HG03103 (cell line): ENCODE data around the gene BTBD7.
"Not testable (repeated sequence)": the region's sequence is repeated elsewhere in the genome, so short reads cannot be mapped to it uniquely, and the experiment has no call there.

Source experiments
- ATAC-seq: cut with Tn5 transposase; IDR thresholded peaks from one replicate; pipeline ENCODE4 v1.9.1; 2021; ENCODE audit warnings: low read depth; ENCODE audit not compliant: unreplicated experiment

Gene BTBD7

GRCh38 chr14:93332853-93333630 is at the start of gene BTBD7:
Gene BTBD7, minus strand, starts transcription at chr14:93333036. Its CDS starts 36,985 bp downstream, at chr14:93296051.
- ATAC-seq: peak; percentile 71

GRCh38 chr14:93381644-93382043 is 48.8 kb upstream of the BTBD7 start:
- ATAC-seq: no peak

GRCh38 chr14:93379831-93380230 is 47.0 kb upstream of the BTBD7 start:
- ATAC-seq: no peak

GRCh38 chr14:93375673-93376156 is 42.9 kb upstream of the BTBD7 start:
- peak; percentile 80 for ATAC-seq

GRCh38 chr14:93369713-93370266 is 37.0 kb upstream of the BTBD7 start:
- ATAC-seq: peak; percentile 74

GRCh38 chr14:93368996-93369712 is 36.3 kb upstream of the BTBD7 start:
- ATAC-seq: peak; percentile 15

- not testable (repeated sequence) for ATAC-seq
These were observed 22.0 kb upstream of the BTBD7 start for GRCh38 chr14:93354873-93355272.

GRCh38 chr14:93348292-93348691 is 15.5 kb upstream of the BTBD7 start:
- ATAC-seq: no peak

GRCh38 chr14:93347850-93348249 is 15.0 kb upstream of the BTBD7 start:
- ATAC-seq: no peak

- no peak for ATAC-seq
These were observed 14.3 kb upstream of the BTBD7 start, which contains the start of gene COX8C for GRCh38 chr14:93346926-93347721. Gene COX8C, plus strand, starts transcription at chr14:93347182. Its CDS starts 87 bp downstream, at chr14:93347269.

- no peak for ATAC-seq
These were observed 11.0 kb upstream of the BTBD7 start for GRCh38 chr14:93343797-93344196.

GRCh38 chr14:93343266-93343665 is 10.4 kb upstream of the BTBD7 start:
- no peak for ATAC-seq

- ATAC-seq: no peak
These were observed 5.0 kb upstream of the BTBD7 start for GRCh38 chr14:93337884-93338283.

- no peak for ATAC-seq
These were observed 4.4 kb upstream of the BTBD7 start for GRCh38 chr14:93337143-93337753.

- no peak for ATAC-seq
These were observed 831 bp upstream of the BTBD7 start for GRCh38 chr14:93333631-93334103.

GRCh38 chr14:93332397-93332852 is 411 bp downstream of the BTBD7 start:
- ATAC-seq: peak; percentile 42

GRCh38 chr14:93331728-93332396 is 974 bp downstream of the BTBD7 start:
- ATAC-seq: no peak

GRCh38 chr14:93331002-93331727 is 1.7 kb downstream of the BTBD7 start:
- ATAC-seq: no peak

GRCh38 chr14:93330609-93331000 is 2.2 kb downstream of the BTBD7 start:
- no peak for ATAC-seq
